GM12878 (cell line): ENCODE measurements around the gene CCDC24. TPM values are rescaled to one million over a fixed set of nuclear protein-coding genes. Genes with fewer than 3 reads are reported as not detected.
A peak's percentile ranks its signal among the peaks of the same experiment; 100 is the strongest.

ENCODE experiments used
- ASH2L ChIP-seq: fragments of 300-600, 200-600 bp; sonication (generic); IDR thresholded peaks from 2 replicates; pipeline ENCODE4 v1.6.1; 2017; ENCODE audit warnings: low read depth, mild to moderate bottlenecking, borderline replicate concordance
- BMI1 ChIP-seq: fragments of 450-650 bp; IDR thresholded peaks from 2 replicates; pipeline ENCODE4 v1.6.1; 2016; ENCODE audit warnings: mild to moderate bottlenecking, moderate library complexity, borderline replicate concordance
- ETV6 ChIP-seq, 2 experiments: fragments of 450-650 bp in 1 of 2; IDR thresholded peaks in 1 of 2; conservative IDR thresholded peaks in 1 of 2; 2 replicates each; pipeline ENCODE4 v1.6.1; 2014; ENCODE audit warnings: antibody characterized with exemption in 1 of 2, borderline replicate concordance in 1 of 2, low read depth in 1 of 2, mild to moderate bottlenecking in 1 of 2, moderate library complexity in 1 of 2
- EZH2 ChIP-seq: IDR thresholded peaks from 2 replicates; pipeline ENCODE4 v1.6.1; 2012; ENCODE audit warnings: low read depth, mild to moderate bottlenecking, control low read depth, inconsistent platforms, low read length, borderline replicate concordance; ENCODE audit not compliant: control insufficient read depth
- IKZF2 ChIP-seq, 2 experiments: fragments of 450-650 bp; IDR thresholded peaks; 2 replicates each; pipeline ENCODE4 v1.6.1; 2017; ENCODE audit warnings: mild to moderate bottlenecking in 2 of 2, moderate library complexity in 2 of 2
- JUNB ChIP-seq: IDR thresholded peaks from 2 replicates; pipeline ENCODE4 v1.6.1; 2016; ENCODE audit warnings: antibody characterized with exemption, mild to moderate bottlenecking
- KLF5 ChIP-seq: fragments of 450-650 bp; IDR thresholded peaks from 2 replicates; pipeline ENCODE4 v1.6.1; 2014; ENCODE audit warnings: mild to moderate bottlenecking; ENCODE audit not compliant: partially characterized antibody
- MTA2 ChIP-seq: fragments of 450-650 bp; IDR thresholded peaks from 2 replicates; pipeline ENCODE4 v1.6.1; 2016; ENCODE audit warnings: low read depth, mild to moderate bottlenecking, moderate library complexity
- NFIC ChIP-seq: IDR thresholded peaks from 2 replicates; pipeline ENCODE4 v1.6.1; 2012; ENCODE audit warnings: low read depth, mild to moderate bottlenecking, inconsistent platforms, low read length, moderate library complexity
- NR2C2 ChIP-seq: IDR thresholded peaks from 2 replicates; pipeline ENCODE4 v1.6.1; 2011; ENCODE audit warnings: borderline replicate concordance, low read depth; ENCODE audit not compliant: control insufficient read depth, insufficient read length
- PAX5 ChIP-seq: IDR thresholded peaks from 2 replicates; pipeline ENCODE4 v1.6.1; 2011; ENCODE audit warnings: low read depth, low read length, borderline replicate concordance
- POLR2A ChIP-seq: IDR thresholded peaks from 2 replicates; pipeline ENCODE4 v1.6.1; 2011; ENCODE audit warnings: low read depth, mild to moderate bottlenecking, low read length
- POLR2AphosphoS2 ChIP-seq: IDR thresholded peaks from 2 replicates; pipeline ENCODE4 v1.6.1; 2011; ENCODE audit warnings: low read depth, mild to moderate bottlenecking, low read length, improper control_type of control experiment, moderate library complexity
- RAD21 ChIP-seq: IDR thresholded peaks from 2 replicates; pipeline ENCODE4 v1.6.1; 2011; ENCODE audit warnings: mild to moderate bottlenecking, low read depth, low read length, moderate library complexity; ENCODE audit not compliant: insufficient read depth
- RCOR1 ChIP-seq: conservative IDR thresholded peaks from 2 replicates; pipeline ENCODE4 v1.6.1; 2012; ENCODE audit warnings: low read depth, low read length, improper control_type of control experiment
- RELB ChIP-seq: fragments of 450-650 bp; IDR thresholded peaks from 2 replicates; pipeline ENCODE4 v1.6.1; 2017; ENCODE audit warnings: low read depth, mild to moderate bottlenecking, moderate library complexity
- SMAD1 ChIP-seq: fragments of 450-650 bp; IDR thresholded peaks from 2 replicates; pipeline ENCODE4 v1.6.1; 2018; ENCODE audit warnings: mild to moderate bottlenecking, low read depth; ENCODE audit not compliant: partially characterized antibody
- SPI1 ChIP-seq: IDR thresholded peaks from 2 replicates; pipeline ENCODE4 v1.6.1; 2011; ENCODE audit warnings: low read depth, mild to moderate bottlenecking, low read length, moderate library complexity, borderline replicate concordance; ENCODE audit not compliant: insufficient read depth
- SREBF2 ChIP-seq: IDR thresholded peaks from 2 replicates; pipeline ENCODE4 v1.6.1; 2012; ENCODE audit warnings: mild to moderate bottlenecking, low read length
- STAT1 ChIP-seq: fragments of 450-650 bp; conservative IDR thresholded peaks from 2 replicates; pipeline ENCODE4 v1.6.1; 2014; ENCODE audit warnings: antibody characterized with exemption, mild to moderate bottlenecking
- ZNF24 ChIP-seq: fragments of 450-650 bp; IDR thresholded peaks from 2 replicates; pipeline ENCODE4 v1.6.1; 2017; ENCODE audit warnings: antibody characterized with exemption, mild to moderate bottlenecking
- ZZZ3 ChIP-seq: IDR thresholded peaks from 2 replicates; pipeline ENCODE4 v1.6.1; 2011; ENCODE audit warnings: low read depth; ENCODE audit not compliant: control insufficient read depth, insufficient read length
- polyA plus RNA-seq, 11 experiments: library from polyadenylated mRNA; depleted of rRNA in 4 of 11; unstranded in 6 of 11; stranded (reverse) in 5 of 11; fragments of >200 nt; fragmentation: Nextera tagmentation in 4 of 11; fragmentation: Illumina TruSeq in 1 of 11; extraction: Ambion mirVana in 4 of 11; extraction: Trizol in 1 of 11; gene quantifications; 1 replicate in 1 of 11; 2 replicates in 10 of 11; pipeline versions ENCODE4 v1.2.1 to v1.2.3, GENCODE V29; 2011 to 2016; ENCODE audit warnings: inconsistent platforms in 2 of 11, missing spikeins in 2 of 11, low read depth in 1 of 11
- total RNA-seq, 4 experiments: library from RNA; depleted of rRNA in 3 of 4; stranded (reverse); fragments of >200 nt in 3 of 4; fragmentation: Illumina TruSeq in 1 of 4; extraction: Trizol in 1 of 4; gene quantifications; 2 replicates each; pipeline versions ENCODE4 v1.2.1 to v1.2.3, GENCODE V29; 2013 to 2021
- TF ChIP-seq, protein P1 (sequence below): fragments of 450-650 bp; IDR thresholded peaks from 2 replicates; pipeline ENCODE4 v1.6.1; 2016; ENCODE audit warnings: mild to moderate bottlenecking, moderate library complexity, borderline replicate concordance
- TF ChIP-seq, protein P2 (sequence below): IDR thresholded peaks from 2 replicates; pipeline ENCODE4 v1.6.1; 2012; ENCODE audit warnings: low read depth, low read length, improper control_type of control experiment

Gene CCDC24
- total and polyA plus RNA-seq, 10 of the 15 experiments (the other 5 are each of a cell fraction or from before 2014, with no cell fraction given): 0.18 to 3.1 (median 1.6) TPM; not detected in 1

GRCh38 chr1:43974443-43975248 lies 16.8 kb upstream of the CCDC24 start, which contains the start of gene ATP6V0B (continued):
- TF ChIP-seq, protein P1, sequence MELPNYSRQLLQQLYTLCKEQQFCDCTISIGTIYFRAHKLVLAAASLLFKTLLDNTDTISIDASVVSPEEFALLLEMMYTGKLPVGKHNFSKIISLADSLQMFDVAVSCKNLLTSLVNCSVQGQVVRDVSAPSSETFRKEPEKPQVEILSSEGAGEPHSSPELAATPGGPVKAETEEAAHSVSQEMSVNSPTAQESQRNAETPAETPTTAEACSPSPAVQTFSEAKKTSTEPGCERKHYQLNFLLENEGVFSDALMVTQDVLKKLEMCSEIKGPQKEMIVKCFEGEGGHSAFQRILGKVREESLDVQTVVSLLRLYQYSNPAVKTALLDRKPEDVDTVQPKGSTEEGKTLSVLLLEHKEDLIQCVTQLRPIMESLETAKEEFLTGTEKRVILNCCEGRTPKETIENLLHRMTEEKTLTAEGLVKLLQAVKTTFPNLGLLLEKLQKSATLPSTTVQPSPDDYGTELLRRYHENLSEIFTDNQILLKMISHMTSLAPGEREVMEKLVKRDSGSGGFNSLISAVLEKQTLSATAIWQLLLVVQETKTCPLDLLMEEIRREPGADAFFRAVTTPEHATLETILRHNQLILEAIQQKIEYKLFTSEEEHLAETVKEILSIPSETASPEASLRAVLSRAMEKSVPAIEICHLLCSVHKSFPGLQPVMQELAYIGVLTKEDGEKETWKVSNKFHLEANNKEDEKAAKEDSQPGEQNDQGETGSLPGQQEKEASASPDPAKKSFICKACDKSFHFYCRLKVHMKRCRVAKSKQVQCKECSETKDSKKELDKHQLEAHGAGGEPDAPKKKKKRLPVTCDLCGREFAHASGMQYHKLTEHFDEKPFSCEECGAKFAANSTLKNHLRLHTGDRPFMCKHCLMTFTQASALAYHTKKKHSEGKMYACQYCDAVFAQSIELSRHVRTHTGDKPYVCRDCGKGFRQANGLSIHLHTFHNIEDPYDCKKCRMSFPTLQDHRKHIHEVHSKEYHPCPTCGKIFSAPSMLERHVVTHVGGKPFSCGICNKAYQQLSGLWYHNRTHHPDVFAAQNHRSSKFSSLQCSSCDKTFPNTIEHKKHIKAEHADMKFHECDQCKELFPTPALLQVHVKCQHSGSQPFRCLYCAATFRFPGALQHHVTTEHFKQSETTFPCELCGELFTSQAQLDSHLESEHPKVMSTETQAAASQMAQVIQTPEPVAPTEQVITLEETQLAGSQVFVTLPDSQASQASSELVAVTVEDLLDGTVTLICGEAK: peak; percentile 37; the same call in 1 of the 2 replicates
- TF ChIP-seq POLR2AphosphoS2 (peak; percentile 83; the same call in 1 of the 2 replicates), POLR2A (peak; percentile 92), ZNF24 (no peak), SPI1 (no peak), STAT1 (no peak), RELB (no peak), KLF5 (peak; percentile 61), SMAD1 (no peak), RAD21 (no peak), ETV6 (conservative IDR thresholded peaks at IDR 0.05 in 1 of 2, IDR thresholded peaks at IDR 0.05 in 1 of 2; ENCODE audit: borderline replicate concordance in 1 of 2, low read depth in 1 of 2) (no peak), MTA2 (no peak), SREBF2 (no peak), PAX5 (0 out of 2 replicates have a peak, but pooled peaks have one; percentile 71), BMI1 (no peak), RCOR1 (no peak), ZZZ3 (no peak), NR2C2 (no peak), EZH2 (no peak), IKZF2 (IDR thresholded peaks at IDR 0.05) (no peak), JUNB (no peak), ASH2L (no peak), NFIC (no peak)
- TF ChIP-seq, protein P2, sequence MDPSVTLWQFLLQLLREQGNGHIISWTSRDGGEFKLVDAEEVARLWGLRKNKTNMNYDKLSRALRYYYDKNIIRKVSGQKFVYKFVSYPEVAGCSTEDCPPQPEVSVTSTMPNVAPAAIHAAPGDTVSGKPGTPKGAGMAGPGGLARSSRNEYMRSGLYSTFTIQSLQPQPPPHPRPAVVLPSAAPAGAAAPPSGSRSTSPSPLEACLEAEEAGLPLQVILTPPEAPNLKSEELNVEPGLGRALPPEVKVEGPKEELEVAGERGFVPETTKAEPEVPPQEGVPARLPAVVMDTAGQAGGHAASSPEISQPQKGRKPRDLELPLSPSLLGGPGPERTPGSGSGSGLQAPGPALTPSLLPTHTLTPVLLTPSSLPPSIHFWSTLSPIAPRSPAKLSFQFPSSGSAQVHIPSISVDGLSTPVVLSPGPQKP: no peak
